SK-N-SH treated with all-trans-retinoic acid at 6 μM for 48 hours (cell line): ENCODE measurements around the gene CNTFR.

Experiments
- PPARA ChIP-seq: fragments of 250-450 bp; sonication (Bioruptor Pico); IDR thresholded peaks from 2 replicates; pipeline ENCODE4 v1.5.0; 2020; ENCODE audit warnings: mild to moderate bottlenecking, borderline replicate concordance
- RARB ChIP-seq: fragments of 250-450 bp; sonication (Bioruptor Pico); IDR thresholded peaks from 2 replicates; pipeline ENCODE4 v1.8.0; 2021; ENCODE audit warnings: mild to moderate bottlenecking, moderate library complexity

GRCh38 chr9:34514816-34515215 lies 74.7 kb downstream of the CNTFR start:
- TF ChIP-seq PPARA (CRISPR knock-in tag), result no peak
- no peak for TF ChIP-seq RARB (CRISPR knock-in tag)
